AG04449 (cell line): Measurements from ENCODE around the gene ADAM23.

Experiments
- CTCF ChIA-PET: fragments of 350-600 bp; formaldehyde crosslinking; extraction: SDS; loops from one replicate; lab custom pipeline; 2021; ENCODE audit warnings: antibody characterized with exemption; lab: Yijun Ruan, JAX
- POLR2A ChIA-PET: fragments of 400-600, 350-600 bp; formaldehyde crosslinking; extraction: SDS; loops from one replicate; lab custom pipeline; 2020; ENCODE audit warnings: antibody characterized with exemption, inconsistent platforms; lab: Yijun Ruan, JAX
- DNase-seq: peaks from one replicate; pipeline ENCODE4 v3.0.0-alpha.2; 2010; ENCODE audit warnings: low read depth, low spot score
- H3K4me3 ChIP-seq: 2 replicates; pipeline ENCODE4 v1.5.1; 2011; ENCODE audit warnings: low read depth, mild to moderate bottlenecking, control low read depth, low read length
- CTCF ChIP-seq: IDR thresholded peaks from one replicate; pipeline ENCODE4 v1.5.1; 2011; ENCODE audit warnings: mild to moderate bottlenecking, moderate library complexity, low read length, control low read depth, inconsistent platforms; ENCODE audit not compliant: insufficient read depth; ENCODE audit errors: missing control alignments

ADAM23 gene

DNA sequence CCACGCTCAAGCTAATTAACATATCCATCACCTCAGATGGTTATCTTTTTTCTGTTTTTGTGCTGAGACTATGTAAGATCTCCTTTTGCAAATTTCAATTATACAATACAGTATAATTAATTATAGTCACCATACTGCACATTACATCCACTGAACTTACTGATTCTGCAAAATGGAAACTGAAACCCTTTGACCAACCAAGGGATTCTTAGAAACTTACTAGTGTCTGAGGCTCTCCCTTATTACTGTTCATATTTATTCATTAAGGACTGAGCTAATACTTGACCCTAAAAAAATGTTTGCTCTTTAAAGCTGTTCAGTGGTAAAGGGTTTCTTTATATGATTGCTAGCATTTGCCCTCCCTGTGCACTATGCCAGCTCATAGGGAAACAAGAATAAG lies 50.7 kb downstream of the ADAM23 start:
- no peak overlapping the region for H3K4me3 ChIP-seq
- ChIA-PET CTCF (no interaction called here), POLR2A (no interaction called here)
- DNase-seq = no peak
- no peak for TF ChIP-seq CTCF

- POLR2A ChIA-PET = no interaction called here
- H3K4me3 ChIP-seq = no peak overlapping the region
- no peak for DNase-seq
- CTCF ChIA-PET = no interaction called here
- no peak for TF ChIP-seq CTCF
Observed at GRCh38 chr2:206502729-206503128, 59.4 kb downstream of the ADAM23 start.

DNA sequence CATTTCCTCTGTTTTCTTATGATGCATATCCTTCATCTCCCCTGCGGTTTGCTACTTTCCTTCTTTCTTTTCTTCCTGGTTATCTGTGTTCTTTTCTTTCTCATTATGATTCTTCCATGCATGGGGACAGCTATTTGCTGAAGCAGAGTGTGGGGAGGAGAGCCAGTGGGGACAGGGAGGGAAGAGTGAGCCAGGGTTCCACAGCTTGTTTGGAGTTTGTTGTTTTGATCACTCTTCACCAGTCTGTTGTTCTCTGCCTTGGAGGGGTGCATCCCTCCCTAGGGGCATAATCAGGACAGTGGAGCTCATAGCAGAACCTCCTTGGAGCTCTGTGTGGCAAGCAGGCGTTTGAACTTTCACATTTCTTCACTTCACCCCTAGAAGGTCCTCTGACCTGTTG lies 68.0 kb downstream of the ADAM23 start:
- ChIA-PET CTCF (no interaction called here), POLR2A (no interaction called here)
- DNase-seq = no peak
- no peak for TF ChIP-seq CTCF
- no peak overlapping the region for H3K4me3 ChIP-seq

GRCh38 chr2:206512999-206513398 lies 69.7 kb downstream of the ADAM23 start:
- ChIA-PET CTCF (no interaction called here), POLR2A (no interaction called here)
- DNase-seq = no peak
- no peak overlapping the region for H3K4me3 ChIP-seq
- no peak for TF ChIP-seq CTCF

DNA sequence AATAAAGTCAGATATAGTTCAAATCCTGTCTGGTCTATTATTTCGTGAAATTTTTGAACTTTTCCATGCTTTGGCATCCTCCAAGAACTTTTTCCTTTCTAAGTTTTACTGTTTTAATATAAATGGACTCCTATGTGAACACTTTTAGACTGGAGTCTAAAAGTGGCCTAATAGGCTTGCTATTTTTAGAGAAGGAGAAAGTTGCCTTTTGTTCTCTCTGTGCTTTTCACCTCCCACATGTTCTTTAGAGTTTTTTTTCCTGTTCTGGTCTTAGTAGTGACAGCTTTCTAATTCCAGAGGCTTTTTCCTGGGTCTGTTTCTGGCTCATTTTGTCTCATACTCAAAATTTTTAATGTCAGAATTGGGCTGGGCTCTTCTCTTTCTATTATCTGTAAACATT lies 72.2 kb downstream of the ADAM23 start:
- CTCF ChIA-PET = no interaction called here
- no peak for TF ChIP-seq CTCF

GRCh38 chr2:206518997-206519396 lies 75.7 kb downstream of the ADAM23 start:
- H3K4me3 ChIP-seq = no peak overlapping the region
- ChIA-PET POLR2A (no interaction called here), CTCF (no interaction called here)
- no peak for TF ChIP-seq CTCF
- DNase-seq = no peak

More for the DNA sequence above, 72.2 kb downstream of the ADAM23 start:
- H3K4me3 ChIP-seq = no peak overlapping the region
- no peak for DNase-seq
- POLR2A ChIA-PET = no interaction called here
